ENCODE results near the gene PEX14. TPM values are rescaled to one million over a fixed set of nuclear protein-coding genes. Genes with fewer than 3 reads are reported as not detected.

PEX14 gene
- total RNA-seq, 1 donor: 15.2 TPM

DNA sequence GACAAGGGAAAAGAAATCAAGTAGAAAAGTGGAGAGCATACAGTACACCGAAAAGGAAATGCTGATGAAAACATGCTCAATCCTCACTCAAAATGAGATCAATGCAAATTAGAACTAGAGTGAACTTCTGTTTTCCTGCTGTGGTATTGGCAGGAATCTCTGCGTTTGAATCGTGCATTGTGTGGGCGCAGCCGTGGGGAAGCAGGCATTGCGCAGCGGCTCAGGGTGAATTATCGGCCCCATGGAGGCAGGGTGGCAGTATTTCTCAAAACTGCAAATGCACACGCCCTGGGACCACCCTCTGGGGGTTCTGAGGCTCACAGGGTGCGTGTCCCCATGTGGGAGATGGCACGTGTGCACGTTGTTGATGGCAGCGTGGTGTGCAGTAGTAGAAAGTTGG lies 140.6 kb downstream of the PEX14 start:
- Histone ChIP-seq H2AFZ (ENCODE audit: low read length) (no peak overlapping the region), H3K9me3 (ENCODE audit: low read depth, low read length) (no peaks in the 10 kb centered on the region), H4K20me1 (ENCODE audit: insufficient read depth, low read length) (peaks cover 20% of the 10 kb centered on the region), H3K79me2 (ENCODE audit: insufficient read depth, low read length) (peaks cover 3% of the 10 kb centered on the region), H3K4me1 (ENCODE audit: insufficient read depth, low read length) (peaks cover 3% of the 10 kb centered on the region), H3K27ac (ENCODE audit: low read depth, low read length) (no peak overlapping the region), H3K36me3 (ENCODE audit: insufficient read depth, low read length) (no peaks in the 10 kb centered on the region), H3K4me2 (ENCODE audit: insufficient read depth, low read length) (no peak overlapping the region), H3K4me3 (ENCODE audit: insufficient read depth, low read length) (no peak overlapping the region), H3K27me3 (ENCODE audit: insufficient read depth, low read length) (no peaks in the 10 kb centered on the region)
- no peak for DNase-seq (ENCODE audit: insufficient read length, low spot score, missing footprints)
- TF ChIP-seq, protein P1, sequence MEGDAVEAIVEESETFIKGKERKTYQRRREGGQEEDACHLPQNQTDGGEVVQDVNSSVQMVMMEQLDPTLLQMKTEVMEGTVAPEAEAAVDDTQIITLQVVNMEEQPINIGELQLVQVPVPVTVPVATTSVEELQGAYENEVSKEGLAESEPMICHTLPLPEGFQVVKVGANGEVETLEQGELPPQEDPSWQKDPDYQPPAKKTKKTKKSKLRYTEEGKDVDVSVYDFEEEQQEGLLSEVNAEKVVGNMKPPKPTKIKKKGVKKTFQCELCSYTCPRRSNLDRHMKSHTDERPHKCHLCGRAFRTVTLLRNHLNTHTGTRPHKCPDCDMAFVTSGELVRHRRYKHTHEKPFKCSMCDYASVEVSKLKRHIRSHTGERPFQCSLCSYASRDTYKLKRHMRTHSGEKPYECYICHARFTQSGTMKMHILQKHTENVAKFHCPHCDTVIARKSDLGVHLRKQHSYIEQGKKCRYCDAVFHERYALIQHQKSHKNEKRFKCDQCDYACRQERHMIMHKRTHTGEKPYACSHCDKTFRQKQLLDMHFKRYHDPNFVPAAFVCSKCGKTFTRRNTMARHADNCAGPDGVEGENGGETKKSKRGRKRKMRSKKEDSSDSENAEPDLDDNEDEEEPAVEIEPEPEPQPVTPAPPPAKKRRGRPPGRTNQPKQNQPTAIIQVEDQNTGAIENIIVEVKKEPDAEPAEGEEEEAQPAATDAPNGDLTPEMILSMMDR (IDR thresholded peaks at IDR 0.05; ENCODE audit: extremely low read depth, low read depth, low read length): no peak

DNA sequence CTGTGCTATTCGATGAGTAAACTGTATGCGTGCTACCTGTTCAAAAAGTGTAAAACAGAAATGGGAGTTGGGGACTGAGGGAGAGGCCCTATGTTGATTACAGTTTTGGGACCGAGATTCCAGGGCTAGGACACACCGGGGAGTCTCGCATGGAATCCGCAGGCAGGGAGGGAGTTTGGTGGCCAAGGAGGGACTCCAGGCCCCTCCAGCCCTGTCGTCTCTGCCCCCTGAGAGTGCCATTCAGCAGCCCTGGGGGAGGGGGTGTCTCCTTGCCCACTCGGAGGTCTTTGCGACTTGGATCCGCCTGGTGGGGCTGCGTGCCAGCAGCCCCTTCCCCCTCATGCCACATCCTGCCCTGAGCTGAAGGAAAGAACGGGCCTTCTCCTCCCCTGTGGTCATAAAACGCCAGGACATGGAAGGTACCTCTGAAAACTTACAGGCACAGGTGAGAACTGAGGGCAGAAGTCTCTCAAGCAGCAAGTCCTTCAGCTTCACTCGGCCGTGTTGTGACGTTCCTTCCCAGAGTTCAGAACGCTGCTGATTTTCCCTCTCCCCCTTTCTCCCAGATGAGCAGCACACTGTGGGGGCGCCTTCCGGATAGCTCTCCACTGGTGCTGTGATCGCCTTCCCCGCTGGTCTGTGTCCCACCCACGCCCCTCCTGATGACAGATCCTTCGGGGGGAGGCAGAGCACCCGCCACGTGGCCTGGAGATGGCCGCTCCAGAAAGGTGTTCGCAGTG lies 141.4 kb downstream of the PEX14 start:
- H3K79me2 ChIP-seq (ENCODE audit: insufficient read depth, low read length): peaks cover 3% of the 10 kb centered on the region
- no peaks in the 10 kb centered on the region for H3K27me3 ChIP-seq (ENCODE audit: insufficient read depth, low read length)
- H3K9me3 ChIP-seq (ENCODE audit: low read depth, low read length): no peaks in the 10 kb centered on the region
- H3K4me1 ChIP-seq (ENCODE audit: insufficient read depth, low read length): peaks cover 1% of the 10 kb centered on the region
- H3K4me3 ChIP-seq (ENCODE audit: insufficient read depth, low read length): no peak overlapping the region
- H4K20me1 ChIP-seq (ENCODE audit: insufficient read depth, low read length): peaks cover 20% of the 10 kb centered on the region
- H3K36me3 ChIP-seq (ENCODE audit: insufficient read depth, low read length): no peaks in the 10 kb centered on the region
- no peak for DNase-seq (ENCODE audit: insufficient read length, low spot score, missing footprints)
- TF ChIP-seq, protein P1 (IDR thresholded peaks at IDR 0.05; ENCODE audit: extremely low read depth, low read depth, low read length): no peak
- H2AFZ ChIP-seq (ENCODE audit: low read length): no peak overlapping the region
- H3K27ac ChIP-seq (ENCODE audit: low read depth, low read length): no peak overlapping the region
- H3K4me2 ChIP-seq (ENCODE audit: insufficient read depth, low read length): no peak overlapping the region

DNA sequence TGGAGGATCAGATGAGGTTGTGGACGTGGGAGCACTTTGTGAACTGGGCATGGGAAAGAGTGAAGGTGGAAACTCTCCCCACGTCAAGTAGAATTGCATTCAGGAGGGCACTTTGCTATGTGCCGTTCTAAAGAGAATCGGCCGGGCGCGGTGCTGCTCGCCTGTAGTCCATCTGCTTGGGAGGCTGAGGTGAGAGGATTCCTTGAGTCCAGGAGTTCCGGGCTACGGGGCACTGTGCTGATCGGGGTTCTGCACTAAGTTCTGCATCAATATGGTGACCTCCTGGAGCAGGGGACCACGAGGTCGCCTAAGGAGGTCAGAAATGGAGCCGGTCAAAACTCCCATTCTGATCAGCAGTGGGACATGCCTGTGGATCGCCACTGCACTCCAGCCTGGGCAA lies 141.9 kb downstream of the PEX14 start:
- DNase-seq (ENCODE audit: insufficient read length, low spot score, missing footprints): no peak
- no peak overlapping the region for H3K27ac ChIP-seq (ENCODE audit: low read depth, low read length)
- H3K4me2 ChIP-seq (ENCODE audit: insufficient read depth, low read length): no peak overlapping the region
- H3K4me3 ChIP-seq (ENCODE audit: insufficient read depth, low read length): no peak overlapping the region
- TF ChIP-seq, protein P1 (IDR thresholded peaks at IDR 0.05; ENCODE audit: extremely low read depth, low read depth, low read length): no peak
- H3K79me2 ChIP-seq (ENCODE audit: insufficient read depth, low read length): peaks cover 3% of the 10 kb centered on the region
- H3K9me3 ChIP-seq (ENCODE audit: low read depth, low read length): no peaks in the 10 kb centered on the region
- H3K36me3 ChIP-seq (ENCODE audit: insufficient read depth, low read length): no peaks in the 10 kb centered on the region
- H4K20me1 ChIP-seq (ENCODE audit: insufficient read depth, low read length): peaks cover 20% of the 10 kb centered on the region
- H2AFZ ChIP-seq (ENCODE audit: low read length): no peak overlapping the region
- H3K27me3 ChIP-seq (ENCODE audit: insufficient read depth, low read length): no peaks in the 10 kb centered on the region
- H3K4me1 ChIP-seq (ENCODE audit: insufficient read depth, low read length): no peaks in the 10 kb centered on the region

DNA sequence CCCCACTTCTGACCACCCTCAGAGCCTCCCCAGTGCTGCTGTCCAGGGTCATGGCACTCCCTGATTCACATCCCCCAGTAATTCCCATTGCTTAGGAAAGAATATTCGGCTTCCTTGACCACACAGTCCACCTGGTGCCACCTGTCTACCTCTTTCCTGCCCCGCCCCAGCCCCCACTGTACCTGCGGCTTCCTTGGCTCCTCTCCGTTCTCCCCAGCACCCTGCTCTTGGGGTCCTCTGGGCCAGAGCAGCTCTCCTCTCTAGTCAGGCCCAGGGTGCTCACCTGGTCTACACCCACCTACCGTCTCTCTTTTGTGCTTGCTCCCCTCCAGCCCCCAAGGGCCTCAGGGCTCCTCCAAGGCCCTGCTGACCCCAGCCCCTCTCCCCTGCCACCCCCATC lies 142.6 kb downstream of the PEX14 start:
- TF ChIP-seq, protein P1 (IDR thresholded peaks at IDR 0.05; ENCODE audit: extremely low read depth, low read depth, low read length): no peak
- Histone ChIP-seq H3K4me1 (ENCODE audit: insufficient read depth, low read length) (no peaks in the 10 kb centered on the region), H3K79me2 (ENCODE audit: insufficient read depth, low read length) (peaks cover 3% of the 10 kb centered on the region), H2AFZ (ENCODE audit: low read length) (no peak overlapping the region), H3K27ac (ENCODE audit: low read depth, low read length) (no peak overlapping the region), H3K36me3 (ENCODE audit: insufficient read depth, low read length) (no peaks in the 10 kb centered on the region), H3K27me3 (ENCODE audit: insufficient read depth, low read length) (no peaks in the 10 kb centered on the region), H3K4me3 (ENCODE audit: insufficient read depth, low read length) (no peak overlapping the region), H3K9me3 (ENCODE audit: low read depth, low read length) (no peaks in the 10 kb centered on the region), H4K20me1 (ENCODE audit: insufficient read depth, low read length) (peaks cover 20% of the 10 kb centered on the region), H3K4me2 (ENCODE audit: insufficient read depth, low read length) (no peak overlapping the region)
- no peak for DNase-seq (ENCODE audit: insufficient read length, low spot score, missing footprints)

Data from osteoblast (primary cell).